Hepatocyte (in vitro differentiated cells): ENCODE data around the gene CAMKK1.
A peak's percentile ranks its signal among the peaks of the same experiment; 100 is the strongest.

Experiments
- CTCF ChIP-seq: fragments of 200-600 bp; sonication (generic); IDR thresholded peaks from 2 replicates; pipeline ENCODE4 v1.5.1; 2016; ENCODE audit warnings: antibody characterized with exemption, mild to moderate bottlenecking; ENCODE audit not compliant: poor library complexity
- EZH2 ChIP-seq: fragments of 200-600 bp; sonication (generic); IDR thresholded peaks from 2 replicates; pipeline ENCODE4 v1.6.1; 2016; ENCODE audit warnings: antibody characterized with exemption, mild to moderate bottlenecking, borderline replicate concordance

GRCh38 chr17:3913531-3914311 is 20.9 kb upstream of the CAMKK1 start:
- TF ChIP-seq EZH2, result no peak
- peak; percentile 92 for TF ChIP-seq CTCF
